Measurements from ENCODE around the gene NOL12. TPM values are rescaled to one million over a fixed set of nuclear protein-coding genes. Genes with fewer than 3 reads are reported as not detected.
"Not testable (repeated sequence)": the region's sequence is repeated elsewhere in the genome, so short reads cannot be mapped to it uniquely, and the experiment has no call there.

NOL12 gene
- total RNA-seq, 1 experiment from 2014 or later = 30.4 TPM

GRCh38 chr22:37655252-37655563 is 30.9 kb upstream of the NOL12 start:
- Histone ChIP-seq H3K56ac (ENCODE audit: insufficient read length, low read depth, low read length) (no peak overlapping the region), H3K79me2 (ENCODE audit: insufficient read depth, low read length) (peaks cover 11% of the 10 kb centered on the region; the same call in 1 of the 2 replicates), H4K5ac (ENCODE audit: insufficient read length, low read depth, low read length) (no peak overlapping the region), H2AK5ac (ENCODE audit: insufficient read length, low read length) (no peak overlapping the region), H2AFZ (ENCODE audit: low read length) (no peak overlapping the region), H4K91ac (ENCODE audit: insufficient read length, low read depth, low read length) (no peak overlapping the region), H3K4ac (ENCODE audit: low read depth, low read length) (no peak overlapping the region), H2BK15ac (ENCODE audit: low read depth, low read length) (no peak overlapping the region), H4K8ac (replicated peaks; ENCODE audit: insufficient read length, low read depth, low read length) (no peak overlapping the region), H2BK5ac (ENCODE audit: insufficient read length, low read length) (no peak overlapping the region), H3K9me3 (ENCODE audit: control insufficient read depth, low read depth, low read length) (no peaks in the 10 kb centered on the region), H3K79me1 (ENCODE audit: insufficient read depth, low read depth, low read length, poor library complexity, severe bottlenecking) (peaks cover 1% of the 10 kb centered on the region), H2BK120ac (ENCODE audit: low read depth, low read length, poor library complexity, severe bottlenecking) (no peak overlapping the region), H3K14ac (ENCODE audit: insufficient read depth, low read length) (no peak overlapping the region), H3K27me3 (ENCODE audit: insufficient read depth, low read length) (no peaks in the 10 kb centered on the region), H3K18ac (ENCODE audit: insufficient read length, low read depth, low read length) (no peak overlapping the region), H3K4me2 (ENCODE audit: insufficient read depth, insufficient read length, low read length) (no peak overlapping the region), H2BK20ac (ENCODE audit: low read depth, low read length, poor library complexity, severe bottlenecking) (no peak overlapping the region), H3K27ac (ENCODE audit: insufficient read length, low read depth, low read length) (no peak overlapping the region), H3K23ac (ENCODE audit: insufficient read length, low read depth, low read length) (no peak overlapping the region), H3K9ac (ENCODE audit: extremely low read depth, insufficient read length, low read length) (no peak overlapping the region), H3K23me2 (ENCODE audit: insufficient read length, low read depth, low read length, poor library complexity, severe bottlenecking) (peaks cover 7% of the 10 kb centered on the region), H4K20me1 (ENCODE audit: control insufficient read depth, insufficient read depth, insufficient read length) (no peaks in the 10 kb centered on the region), H3T11ph (ENCODE audit: low read length) (no peak overlapping the region), H2BK12ac (ENCODE audit: insufficient read length, low read depth, low read length) (no peak overlapping the region), H3K4me1 (ENCODE audit: insufficient read depth, low read length) (peaks cover 2% of the 10 kb centered on the region; the same call in 1 of the 2 replicates)
- WGBS (ENCODE audit: extremely low coverage, insufficient read length, low lambda C conversion rate) = no CpG with 5 or more reads among the region's 17 CpGs
- Mint-ChIP-seq H3K9me3 (no peaks in the 10 kb centered on the region; a peak in 1 of 5 replicates), H3K27me3 (ENCODE audit: low read depth) (no peaks in the 10 kb centered on the region), H3K27ac (no peak overlapping the region), H3K4me1 (peaks cover 14 to 17% of the 10 kb centered on the region in 2 experiments), H3K4me3 (no peak overlapping the region), H3K36me3 (ENCODE audit: insufficient read depth in 1 of 3, low read depth in 3 of 3) (peaks cover 10 to 38% (median 34%) of the 10 kb centered on the region in 3 experiments; a peak in 6 of 7 replicates)
- DNase-seq = no peak
- TF ChIP-seq CTCF (conservative IDR thresholded peaks at IDR 0.05) = no peak

- not testable (repeated sequence) for H3K23ac ChIP-seq (ENCODE audit: insufficient read length, low read depth, low read length); H3T11ph ChIP-seq (ENCODE audit: low read length); H3K9me3 ChIP-seq (ENCODE audit: control insufficient read depth, low read depth, low read length); H3K4ac ChIP-seq (ENCODE audit: low read depth, low read length); H3K23me2 ChIP-seq (ENCODE audit: insufficient read length, low read depth, low read length, poor library complexity, severe bottlenecking); H3K27me3 ChIP-seq (ENCODE audit: insufficient read depth, low read length); H3K9me3 Mint-ChIP-seq; H4K5ac ChIP-seq (ENCODE audit: insufficient read length, low read depth, low read length); DNase-seq; H4K20me1 ChIP-seq (ENCODE audit: control insufficient read depth, insufficient read depth, insufficient read length); H3K79me1 ChIP-seq (ENCODE audit: insufficient read depth, low read depth, low read length, poor library complexity, severe bottlenecking); H2BK15ac ChIP-seq (ENCODE audit: low read depth, low read length); H3K9ac ChIP-seq (ENCODE audit: extremely low read depth, insufficient read length, low read length); H2BK20ac ChIP-seq (ENCODE audit: low read depth, low read length, poor library complexity, severe bottlenecking); H3K27me3 Mint-ChIP-seq (ENCODE audit: low read depth); H2BK12ac ChIP-seq (ENCODE audit: insufficient read length, low read depth, low read length); H3K18ac ChIP-seq (ENCODE audit: insufficient read length, low read depth, low read length); H3K14ac ChIP-seq (ENCODE audit: insufficient read depth, low read length); H4K91ac ChIP-seq (ENCODE audit: insufficient read length, low read depth, low read length); H2AFZ ChIP-seq (ENCODE audit: low read length); H3K27ac ChIP-seq (ENCODE audit: insufficient read length, low read depth, low read length); H4K8ac ChIP-seq (replicated peaks; ENCODE audit: insufficient read length, low read depth, low read length); H3K4me2 ChIP-seq (ENCODE audit: insufficient read depth, insufficient read length, low read length); H3K4me3 Mint-ChIP-seq; H2BK5ac ChIP-seq (ENCODE audit: insufficient read length, low read length); H3K4me1 ChIP-seq (ENCODE audit: insufficient read depth, low read length); H3K56ac ChIP-seq (ENCODE audit: insufficient read length, low read depth, low read length); H2AK5ac ChIP-seq (ENCODE audit: insufficient read length, low read length); H2BK120ac ChIP-seq (ENCODE audit: low read depth, low read length, poor library complexity, severe bottlenecking)
- peak overlapping the region in 1 of 3 experiments; percentile 47; a peak in 1 of 7 replicates for H3K27ac Mint-ChIP-seq
- peaks cover 22 to 23% of the 10 kb centered on the region in 2 experiments for H3K4me1 Mint-ChIP-seq
- peaks cover 6 to 30% (median 28%) of the 10 kb centered on the region in 3 experiments; a peak in 6 of 7 replicates for H3K36me3 Mint-ChIP-seq (ENCODE audit: insufficient read depth in 1 of 3, low read depth in 3 of 3)
- WGBS (ENCODE audit: extremely low coverage, insufficient read length, low lambda C conversion rate) = no CpG with 5 or more reads among the region's 4 CpGs
- H3K79me2 ChIP-seq (ENCODE audit: insufficient read depth, low read length) = peaks cover 20% of the 10 kb centered on the region; the same call in 1 of the 2 replicates
Observed at GRCh38 chr22:37656583-37656982, 29.6 kb upstream of the NOL12 start.

Measured in H9 (cell line).